Mucosa of descending colon (tissue), 3 donors: ENCODE measurements around the gene TEAD3. TPM values are rescaled to one million over a fixed set of nuclear protein-coding genes. Genes with fewer than 3 reads are reported as not detected.

Experiments used
- ATAC-seq: fragments of 200-7000 bp; cut with Tn5 transposase; one replicate; pipeline ENCODE4 v1.9.1; 2020; ENCODE audit warnings: mild to moderate bottlenecking, moderate library complexity
- DNase-seq, 3 donors: peaks; one replicate each; pipeline ENCODE4 v3.0.0-alpha.2; 2020
- H3K36me3 ChIP-seq: fragments of 200-600 bp; one replicate; pipeline ENCODE4 v1.8.0; 2021; ENCODE audit warnings: low read depth, mild to moderate bottlenecking
- H3K4me1 ChIP-seq: fragments of 200-600 bp; one replicate; pipeline ENCODE4 v1.8.0; 2021; ENCODE audit warnings: low read depth, mild to moderate bottlenecking
- H3K4me3 ChIP-seq: fragments of 200-600 bp; one replicate; pipeline ENCODE4 v1.8.0; 2021; ENCODE audit warnings: mild to moderate bottlenecking
- H3K9me3 ChIP-seq: fragments of 200-600 bp; one replicate; pipeline ENCODE4 v1.8.0; 2021; ENCODE audit warnings: mild to moderate bottlenecking
- intact Hi-C, 2 donors: fragments of 100-400 bp; cut with DNase I in 1 of 2; cut with micrococcal nuclease in 1 of 2; formaldehyde crosslinking; loops; one replicate each; pipeline versions ENCODE4 v1.11.0 to v1.11.1; 2022; cut with DNase I, micrococcal nuclease
- total RNA-seq, 3 donors: library from RNA; stranded (reverse); fragmentation: NEBNext Ultra II Directional in 2 of 3; extraction: Animal tissue kit (Norgen Biotek cat#: 25700) in 2 of 3; gene quantifications; one replicate each; pipeline versions ENCODE4 v1.2.1 to v1.2.4, GENCODE V29; 2021 to 2023
- TF ChIP-seq, protein P1 (sequence below): fragments of 200-600 bp; IDR thresholded peaks from one replicate; pipeline ENCODE4 v1.8.0; 2022; ENCODE audit warnings: antibody characterized with exemption, mild to moderate bottlenecking
- donor health status: DM: no; HTN: no; CAD: no; lungs with moderate emphysema.
- donor health status: DM: no; HTN: no; CAD: no.
- donor health status: DM: no; HTN: yes; CAD: no.

TEAD3 gene
- total RNA-seq, 3 donors from 2014 or later = 28.3 to 98.0 (median 28.8) TPM

DNA sequence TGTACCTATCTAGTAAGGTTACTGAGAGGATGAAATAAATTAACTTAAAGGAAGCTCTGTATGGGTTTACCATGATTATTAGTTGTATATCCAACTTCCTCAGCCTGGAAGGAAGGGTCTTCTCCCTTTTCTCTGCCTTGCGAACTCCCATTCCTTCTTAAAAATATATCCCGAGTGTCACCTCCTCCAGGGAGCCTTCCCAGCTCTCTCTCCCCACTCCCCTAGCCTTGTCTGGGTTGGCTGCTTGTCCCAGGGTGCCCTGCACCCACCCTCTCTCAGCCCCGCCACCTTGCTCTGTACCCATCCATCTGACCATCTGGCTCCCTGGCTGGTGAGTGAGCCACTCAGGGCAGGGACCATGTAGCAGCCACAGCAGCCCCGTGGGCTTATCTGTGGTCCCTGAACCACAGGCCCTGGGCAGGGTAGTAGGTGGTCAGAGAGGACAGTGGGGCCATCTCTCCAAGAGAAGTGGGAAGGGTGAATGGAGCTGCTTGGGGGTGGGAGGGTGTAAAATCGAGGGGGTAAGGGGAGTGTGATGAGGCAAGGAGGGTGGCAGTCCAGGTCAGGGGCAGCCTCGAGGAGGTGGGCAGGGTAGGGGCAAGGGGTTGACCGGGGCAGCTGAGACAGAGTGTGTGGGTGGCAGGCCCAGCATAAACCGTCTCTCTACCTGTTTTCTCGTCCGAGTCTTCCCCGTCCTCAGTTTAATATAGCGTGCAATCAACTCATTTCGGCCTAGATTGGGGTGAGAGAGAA, 12.8 kb downstream of the TEAD3 start:
- Histone ChIP-seq H3K9me3 (no peaks in the 10 kb centered on the region), H3K4me3 (no peak overlapping the region), H3K36me3 (no peaks in the 10 kb centered on the region), H3K4me1 (peaks cover 28% of the 10 kb centered on the region)
- no peak for ATAC-seq
- intact Hi-C loops = no loop called here
- no peak for DNase-seq
- TF ChIP-seq, protein P1, sequence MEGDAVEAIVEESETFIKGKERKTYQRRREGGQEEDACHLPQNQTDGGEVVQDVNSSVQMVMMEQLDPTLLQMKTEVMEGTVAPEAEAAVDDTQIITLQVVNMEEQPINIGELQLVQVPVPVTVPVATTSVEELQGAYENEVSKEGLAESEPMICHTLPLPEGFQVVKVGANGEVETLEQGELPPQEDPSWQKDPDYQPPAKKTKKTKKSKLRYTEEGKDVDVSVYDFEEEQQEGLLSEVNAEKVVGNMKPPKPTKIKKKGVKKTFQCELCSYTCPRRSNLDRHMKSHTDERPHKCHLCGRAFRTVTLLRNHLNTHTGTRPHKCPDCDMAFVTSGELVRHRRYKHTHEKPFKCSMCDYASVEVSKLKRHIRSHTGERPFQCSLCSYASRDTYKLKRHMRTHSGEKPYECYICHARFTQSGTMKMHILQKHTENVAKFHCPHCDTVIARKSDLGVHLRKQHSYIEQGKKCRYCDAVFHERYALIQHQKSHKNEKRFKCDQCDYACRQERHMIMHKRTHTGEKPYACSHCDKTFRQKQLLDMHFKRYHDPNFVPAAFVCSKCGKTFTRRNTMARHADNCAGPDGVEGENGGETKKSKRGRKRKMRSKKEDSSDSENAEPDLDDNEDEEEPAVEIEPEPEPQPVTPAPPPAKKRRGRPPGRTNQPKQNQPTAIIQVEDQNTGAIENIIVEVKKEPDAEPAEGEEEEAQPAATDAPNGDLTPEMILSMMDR = no peak

DNA sequence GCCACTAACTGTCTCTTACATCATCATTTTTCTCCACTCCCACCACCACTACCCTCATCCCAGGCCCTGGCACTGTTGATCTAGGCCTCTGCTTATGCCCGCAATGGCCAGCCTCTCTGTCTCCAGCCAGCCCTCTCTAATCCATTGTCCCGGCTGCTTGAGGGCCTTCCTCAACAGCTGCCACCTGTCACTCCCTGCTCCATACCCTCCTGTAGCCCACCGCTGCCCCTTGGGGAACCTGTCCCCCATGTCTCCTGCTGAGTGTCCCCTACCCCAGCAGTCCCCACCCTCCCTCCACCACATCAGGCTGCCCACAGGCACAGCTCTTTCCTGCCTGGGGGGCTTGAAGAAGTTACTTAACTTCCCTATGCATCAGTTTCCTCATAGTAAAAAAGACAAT, 13.4 kb downstream of the TEAD3 start:
- intact Hi-C loops = no loop called here
- no peaks in the 10 kb centered on the region for H3K9me3 ChIP-seq
- H3K4me3 ChIP-seq = no peak overlapping the region
- H3K4me1 ChIP-seq = peaks cover 26% of the 10 kb centered on the region
- TF ChIP-seq, protein P1 = no peak
- ATAC-seq (no peak), DNase-seq (no peak)
- H3K36me3 ChIP-seq = no peaks in the 10 kb centered on the region

DNA sequence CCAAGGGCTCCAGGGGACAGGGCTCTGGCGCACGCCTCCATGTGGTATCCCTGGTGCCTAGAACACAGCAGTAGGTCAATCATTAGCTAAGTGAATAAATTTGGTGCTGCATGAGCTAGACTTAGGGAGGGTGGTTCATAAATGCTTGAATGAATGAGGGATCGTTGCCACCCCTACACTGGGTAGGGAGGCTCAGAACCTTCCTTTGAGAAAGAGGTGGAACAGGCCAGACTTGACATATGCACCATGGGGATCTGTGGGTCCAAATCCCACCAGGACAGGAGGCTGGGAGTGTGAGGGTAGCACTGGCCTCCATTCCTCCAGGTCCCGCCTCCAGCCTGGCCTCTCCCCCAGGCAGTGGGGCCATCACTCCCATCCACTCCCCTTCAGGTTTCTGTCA, 13.8 kb downstream of the TEAD3 start:
- no peak for DNase-seq
- Histone ChIP-seq H3K4me3 (no peak overlapping the region), H3K9me3 (no peaks in the 10 kb centered on the region), H3K4me1 (peaks cover 22% of the 10 kb centered on the region), H3K36me3 (no peaks in the 10 kb centered on the region)
- TF ChIP-seq, protein P1 = no peak
- no peak for ATAC-seq
- intact Hi-C loops = no loop called here

DNA sequence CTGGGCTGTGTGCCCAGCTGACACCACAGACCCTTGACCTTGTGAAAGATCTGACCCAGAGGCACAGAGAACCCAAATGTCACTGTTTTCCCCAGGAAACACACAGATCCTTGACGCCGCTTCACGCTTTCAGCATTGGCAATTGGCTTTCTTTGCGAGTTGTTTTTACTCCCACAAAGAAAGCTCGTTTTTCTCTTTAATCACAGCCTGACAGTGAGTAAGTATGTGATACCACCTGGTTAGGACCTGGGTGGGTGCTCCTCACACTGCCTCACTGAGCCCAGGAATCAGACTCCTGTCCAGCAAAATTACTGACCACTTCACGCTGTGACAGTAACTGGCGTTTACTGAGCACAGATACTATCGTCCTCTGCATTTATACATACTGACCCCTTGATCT, 15.7 kb downstream of the TEAD3 start:
- intact Hi-C loops = no loop called here
- ATAC-seq (no peak), DNase-seq (no peak)
- Histone ChIP-seq H3K4me1 (peaks cover 5% of the 10 kb centered on the region), H3K4me3 (no peak overlapping the region), H3K9me3 (no peaks in the 10 kb centered on the region), H3K36me3 (no peaks in the 10 kb centered on the region)
- TF ChIP-seq, protein P1 = no peak

DNA sequence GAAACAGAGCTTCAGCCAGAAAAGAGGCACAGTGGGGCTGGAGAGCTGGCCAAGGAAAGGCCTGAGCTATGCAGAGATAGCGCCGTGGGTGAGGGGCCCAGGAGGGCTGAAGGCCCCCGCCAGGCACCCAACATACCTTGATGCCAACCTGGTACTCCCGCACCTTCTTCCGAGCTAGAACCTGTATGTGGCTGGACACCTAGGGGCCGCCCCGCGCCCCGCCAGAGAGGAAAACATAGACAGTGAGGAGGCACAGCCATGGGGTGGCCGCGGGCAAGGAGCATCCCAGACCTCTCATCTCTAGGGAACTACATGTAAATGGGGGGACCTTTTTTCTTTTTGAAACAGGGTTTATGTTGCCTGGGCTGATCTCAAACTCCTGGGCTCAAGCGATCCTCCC, 16.7 kb downstream of the TEAD3 start:
- H3K4me1 ChIP-seq = peaks cover 2% of the 10 kb centered on the region
- H3K4me3 ChIP-seq = no peak overlapping the region
- no peaks in the 10 kb centered on the region for H3K9me3 ChIP-seq
- no peak for DNase-seq
- ATAC-seq = no peak
- TF ChIP-seq, protein P1 = no peak
- no peaks in the 10 kb centered on the region for H3K36me3 ChIP-seq
- intact Hi-C loops = no loop called here
